Measurements from ENCODE around the gene HOXA10.

HOXA10 gene

DNA sequence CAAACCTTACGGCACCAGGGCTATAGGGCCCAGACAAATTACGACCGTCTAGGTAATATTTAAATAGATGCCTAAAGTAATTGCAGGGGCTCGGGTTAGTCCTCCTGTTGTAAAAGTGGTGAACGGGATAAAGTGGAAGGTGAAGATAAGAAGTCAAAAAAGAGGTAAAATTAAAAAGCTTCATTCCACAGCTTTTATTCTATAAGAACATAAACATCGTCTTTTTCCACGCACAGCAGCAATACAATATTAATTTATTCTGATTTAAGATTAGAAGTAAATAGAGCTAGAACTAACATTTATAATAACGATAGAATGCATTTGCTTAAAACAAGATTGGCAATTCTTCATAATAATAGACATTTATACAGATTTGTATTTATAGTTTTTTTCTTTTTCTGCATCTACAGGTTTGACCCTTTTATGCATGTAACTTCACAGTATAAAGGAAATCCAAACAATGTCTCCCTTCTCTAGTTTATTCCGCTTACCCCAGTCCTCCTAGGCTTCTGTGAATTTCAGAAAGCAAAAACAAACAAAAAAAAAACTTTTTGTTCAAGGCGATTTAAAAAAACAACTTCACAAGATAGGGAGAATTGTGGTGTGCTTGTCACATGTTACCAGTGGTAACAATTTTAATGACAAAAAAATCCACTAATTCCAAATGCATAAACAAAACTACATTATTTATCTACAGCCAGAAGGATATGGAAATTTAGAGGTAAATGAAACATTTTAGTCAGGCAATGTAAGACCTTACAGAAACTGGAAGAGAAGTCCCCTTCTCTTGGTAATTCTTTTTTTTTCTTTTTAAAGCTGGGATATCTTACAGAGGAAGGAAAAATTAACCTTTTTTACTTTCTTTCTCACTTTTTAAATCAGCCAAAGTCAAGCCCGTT, 3.4 kb downstream of the HOXA10 start:
- TF ChIP-seq SIN3A (IDR thresholded peaks at IDR 0.05; ENCODE audit: borderline replicate concordance, insufficient read depth, low read length) (no peak), FOXP2 (optimal IDR thresholded peaks at IDR 0.05; ENCODE audit: borderline replicate concordance, extremely low read depth, extremely low read length, insufficient read depth) (no peak), TAF1 (IDR thresholded peaks at IDR 0.05; ENCODE audit: borderline replicate concordance, insufficient read depth, low read length) (no peak), POLR2AphosphoS5 (IDR thresholded peaks at IDR 0.05; ENCODE audit: low read depth, low read length) (no peak)
- TF ChIP-seq, protein P1, sequence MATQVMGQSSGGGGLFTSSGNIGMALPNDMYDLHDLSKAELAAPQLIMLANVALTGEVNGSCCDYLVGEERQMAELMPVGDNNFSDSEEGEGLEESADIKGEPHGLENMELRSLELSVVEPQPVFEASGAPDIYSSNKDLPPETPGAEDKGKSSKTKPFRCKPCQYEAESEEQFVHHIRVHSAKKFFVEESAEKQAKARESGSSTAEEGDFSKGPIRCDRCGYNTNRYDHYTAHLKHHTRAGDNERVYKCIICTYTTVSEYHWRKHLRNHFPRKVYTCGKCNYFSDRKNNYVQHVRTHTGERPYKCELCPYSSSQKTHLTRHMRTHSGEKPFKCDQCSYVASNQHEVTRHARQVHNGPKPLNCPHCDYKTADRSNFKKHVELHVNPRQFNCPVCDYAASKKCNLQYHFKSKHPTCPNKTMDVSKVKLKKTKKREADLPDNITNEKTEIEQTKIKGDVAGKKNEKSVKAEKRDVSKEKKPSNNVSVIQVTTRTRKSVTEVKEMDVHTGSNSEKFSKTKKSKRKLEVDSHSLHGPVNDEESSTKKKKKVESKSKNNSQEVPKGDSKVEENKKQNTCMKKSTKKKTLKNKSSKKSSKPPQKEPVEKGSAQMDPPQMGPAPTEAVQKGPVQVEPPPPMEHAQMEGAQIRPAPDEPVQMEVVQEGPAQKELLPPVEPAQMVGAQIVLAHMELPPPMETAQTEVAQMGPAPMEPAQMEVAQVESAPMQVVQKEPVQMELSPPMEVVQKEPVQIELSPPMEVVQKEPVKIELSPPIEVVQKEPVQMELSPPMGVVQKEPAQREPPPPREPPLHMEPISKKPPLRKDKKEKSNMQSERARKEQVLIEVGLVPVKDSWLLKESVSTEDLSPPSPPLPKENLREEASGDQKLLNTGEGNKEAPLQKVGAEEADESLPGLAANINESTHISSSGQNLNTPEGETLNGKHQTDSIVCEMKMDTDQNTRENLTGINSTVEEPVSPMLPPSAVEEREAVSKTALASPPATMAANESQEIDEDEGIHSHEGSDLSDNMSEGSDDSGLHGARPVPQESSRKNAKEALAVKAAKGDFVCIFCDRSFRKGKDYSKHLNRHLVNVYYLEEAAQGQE (IDR thresholded peaks at IDR 0.05; ENCODE audit: insufficient read depth in 1 of 2, low read depth in 2 of 2, low read length in 2 of 2): no peak

DNA sequence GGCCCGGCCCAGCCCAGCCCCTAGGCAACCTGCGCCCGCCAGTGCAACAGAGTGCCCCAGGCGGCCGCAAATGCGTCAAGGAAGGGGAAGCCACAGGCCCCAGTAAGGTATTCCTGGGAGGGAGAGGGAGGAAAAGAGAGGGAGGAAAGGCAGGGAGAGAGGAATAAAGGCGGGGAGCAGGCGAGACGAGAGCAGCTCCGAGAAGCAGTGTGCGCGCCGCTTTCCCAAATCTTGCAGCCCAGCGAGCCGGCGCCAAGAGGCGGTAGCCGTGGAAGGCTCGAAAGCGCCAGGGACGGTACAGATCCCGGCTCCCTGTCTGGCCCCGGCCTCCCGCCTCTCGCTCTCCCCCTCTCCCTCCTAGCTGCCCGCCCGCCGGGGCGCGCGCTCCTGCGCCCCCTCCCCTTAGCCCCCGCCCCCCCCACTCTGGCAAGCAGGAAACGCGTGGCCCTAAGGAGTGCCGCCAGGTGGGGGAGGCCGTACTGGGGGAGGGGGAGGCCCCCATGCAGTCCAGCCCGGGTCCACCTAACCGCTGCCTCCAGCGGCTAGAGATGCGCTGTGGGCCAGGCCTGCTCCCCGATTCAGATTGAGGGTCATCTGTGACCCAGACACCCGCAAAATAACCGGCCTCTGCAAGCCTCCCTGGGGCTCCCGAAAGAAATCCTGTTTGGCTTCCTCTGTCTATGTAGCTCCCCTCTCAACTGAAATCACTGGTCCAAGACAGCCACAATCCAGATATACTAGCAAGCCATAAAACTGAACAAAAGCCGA, 4.3 kb downstream of the HOXA10 start:
- TF ChIP-seq TAF1 (IDR thresholded peaks at IDR 0.05; ENCODE audit: borderline replicate concordance, insufficient read depth, low read length): no peak
- TF ChIP-seq, protein P1 (IDR thresholded peaks at IDR 0.05; ENCODE audit: insufficient read depth in 1 of 2, low read depth in 2 of 2, low read length in 2 of 2): no peak
- no peak for TF ChIP-seq FOXP2 (optimal IDR thresholded peaks at IDR 0.05; ENCODE audit: borderline replicate concordance, extremely low read depth, extremely low read length, insufficient read depth)
- TF ChIP-seq POLR2AphosphoS5 (IDR thresholded peaks at IDR 0.05; ENCODE audit: low read depth, low read length): no peak
- no peak for TF ChIP-seq SIN3A (IDR thresholded peaks at IDR 0.05; ENCODE audit: borderline replicate concordance, insufficient read depth, low read length)

DNA sequence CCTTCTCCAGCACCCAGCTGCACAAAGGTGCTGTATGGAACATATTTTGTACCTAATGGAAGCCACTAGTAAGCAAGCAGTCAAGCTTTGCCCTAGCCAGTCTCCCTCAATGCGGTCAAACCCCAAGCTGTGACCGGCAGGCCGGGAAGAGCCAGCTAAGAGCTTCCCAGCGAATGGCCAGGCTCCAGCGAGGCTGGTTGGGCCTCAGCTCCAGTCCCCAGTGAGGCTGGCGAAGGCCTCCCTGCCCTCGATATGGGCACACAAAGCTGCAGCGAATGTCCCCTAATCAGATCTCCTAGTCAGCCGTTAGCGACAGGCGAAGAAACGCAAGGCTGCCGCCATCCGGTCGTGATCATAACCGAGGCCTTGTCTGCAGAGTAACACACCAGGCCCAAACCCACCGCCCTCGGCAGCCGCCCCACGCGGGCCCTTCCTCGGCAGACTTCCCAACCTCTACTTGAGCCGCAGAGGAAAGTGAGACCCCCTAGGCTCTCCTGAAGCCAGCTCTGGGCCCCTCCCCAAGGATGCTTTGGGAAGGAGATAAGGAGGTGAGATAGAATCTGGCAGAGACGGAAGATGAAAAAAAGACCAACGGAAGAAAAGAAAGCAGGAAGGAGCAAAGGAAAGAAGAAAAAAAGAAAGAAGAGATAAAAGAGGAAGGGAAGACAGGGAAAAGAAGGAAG, 5.7 kb downstream of the HOXA10 start:
- TF ChIP-seq, protein P1 (IDR thresholded peaks at IDR 0.05; ENCODE audit: insufficient read depth in 1 of 2, low read depth in 2 of 2, low read length in 2 of 2): no peak
- TF ChIP-seq TAF1 (IDR thresholded peaks at IDR 0.05; ENCODE audit: borderline replicate concordance, insufficient read depth, low read length) (no peak), SIN3A (IDR thresholded peaks at IDR 0.05; ENCODE audit: borderline replicate concordance, insufficient read depth, low read length) (no peak), POLR2AphosphoS5 (IDR thresholded peaks at IDR 0.05; ENCODE audit: low read depth, low read length) (no peak), FOXP2 (optimal IDR thresholded peaks at IDR 0.05; ENCODE audit: borderline replicate concordance, extremely low read depth, extremely low read length, insufficient read depth) (no peak)

DNA sequence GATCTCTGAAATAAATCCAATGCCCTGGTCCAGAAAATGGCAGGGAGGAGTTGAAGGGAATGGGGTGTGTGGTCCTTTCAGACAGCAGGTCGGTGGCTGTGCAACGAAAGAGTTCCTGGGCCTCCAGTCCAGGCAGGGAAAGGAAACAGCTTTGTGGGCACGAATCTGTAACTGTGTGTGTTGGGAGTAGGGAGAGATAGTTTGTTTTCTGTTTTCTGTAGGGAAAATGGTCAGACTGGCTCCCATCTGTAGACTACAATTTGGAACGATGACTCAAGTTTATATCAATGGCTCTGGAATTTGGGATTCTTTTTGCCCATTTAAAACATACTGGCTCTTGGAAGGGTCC, 6.2 kb downstream of the HOXA10 start:
- TF ChIP-seq FOXP2 (optimal IDR thresholded peaks at IDR 0.05; ENCODE audit: borderline replicate concordance, extremely low read depth, extremely low read length, insufficient read depth) (no peak), SIN3A (IDR thresholded peaks at IDR 0.05; ENCODE audit: borderline replicate concordance, insufficient read depth, low read length) (no peak), TAF1 (IDR thresholded peaks at IDR 0.05; ENCODE audit: borderline replicate concordance, insufficient read depth, low read length) (no peak), POLR2AphosphoS5 (IDR thresholded peaks at IDR 0.05; ENCODE audit: low read depth, low read length) (no peak)
- TF ChIP-seq, protein P1 (IDR thresholded peaks at IDR 0.05; ENCODE audit: insufficient read depth in 1 of 2, low read depth in 2 of 2, low read length in 2 of 2): no peak
